Measurements from ENCODE around the gene NOTCH2.

The NOTCH2 gene

GRCh38 chr1:119906927-119907652, 162.4 kb downstream of the NOTCH2 start:
- no peak for DNase-seq (ENCODE audit: low read depth)

- DNase-seq (ENCODE audit: low read depth): no peak
Measured at GRCh38 chr1:119903443-119903835, 166.0 kb downstream of the NOTCH2 start.

- no peak for DNase-seq (ENCODE audit: low read depth)
Measured at GRCh38 chr1:119902775-119903442, 166.6 kb downstream of the NOTCH2 start.

DNA sequence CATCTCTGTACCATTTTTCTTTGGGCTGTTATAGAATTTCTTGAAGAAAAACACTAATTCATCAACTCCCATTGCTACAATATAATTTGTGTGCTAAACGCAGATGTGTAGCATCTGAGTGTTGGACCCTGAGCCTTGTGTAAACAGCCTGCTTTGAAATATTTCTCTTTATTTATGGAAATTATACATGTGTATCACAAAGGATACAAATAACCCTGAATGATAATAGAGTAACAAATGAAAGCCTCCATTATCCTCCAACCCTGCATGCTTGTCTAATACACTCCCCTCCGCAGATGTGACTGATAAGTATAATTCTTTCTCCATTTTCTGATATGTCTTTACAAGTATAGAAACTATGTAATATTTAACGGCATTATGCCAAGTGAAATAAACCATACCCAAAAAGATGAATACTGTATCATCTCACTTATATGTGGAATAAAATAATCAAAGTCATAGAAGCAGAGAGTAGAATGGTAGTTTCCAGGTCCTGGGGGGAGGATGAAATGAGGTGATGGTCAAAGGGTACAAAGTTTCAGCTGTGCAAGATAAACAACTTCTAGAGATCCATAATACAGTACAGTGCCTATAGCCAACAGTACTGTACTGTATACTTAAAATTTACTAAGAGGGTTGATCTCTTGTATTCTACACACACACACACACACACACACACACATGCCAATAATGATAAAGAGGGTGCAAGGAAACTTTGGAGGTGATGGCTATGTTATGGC, 170.3 kb downstream of the NOTCH2 start:
- DNase-seq (ENCODE audit: low read depth): no peak

- DNase-seq (ENCODE audit: low read depth): no peak
Measured at GRCh38 chr1:119898530-119898929, 170.9 kb downstream of the NOTCH2 start.

GRCh38 chr1:119896303-119896702, 173.2 kb downstream of the NOTCH2 start, which contains the start of gene ADAM30:
ADAM30 (minus strand) TSS chr1:119896515; CDS start chr1:119896336, 179 bp downstream.
- no peak for DNase-seq (ENCODE audit: low read depth)

DNA sequence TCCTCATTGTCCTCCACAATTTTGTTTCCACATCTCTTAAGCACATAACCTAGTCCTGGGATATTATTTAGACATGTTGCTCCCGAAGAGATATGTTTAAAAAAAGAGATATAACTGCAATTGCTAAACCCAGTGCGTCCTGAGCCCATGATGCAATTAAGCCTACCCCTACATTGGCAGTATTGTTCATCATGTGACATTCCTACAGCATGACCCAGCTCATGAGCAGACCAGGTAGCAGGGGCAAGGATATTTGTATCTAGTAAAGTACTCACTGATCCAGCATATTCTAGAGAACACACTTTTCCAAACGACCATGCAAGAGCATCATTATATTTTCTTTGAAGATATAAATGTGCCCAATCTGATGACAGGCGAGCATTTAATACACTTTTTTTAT, 174.4 kb downstream of the NOTCH2 start:
- no peak for DNase-seq (ENCODE audit: low read depth)

DNA sequence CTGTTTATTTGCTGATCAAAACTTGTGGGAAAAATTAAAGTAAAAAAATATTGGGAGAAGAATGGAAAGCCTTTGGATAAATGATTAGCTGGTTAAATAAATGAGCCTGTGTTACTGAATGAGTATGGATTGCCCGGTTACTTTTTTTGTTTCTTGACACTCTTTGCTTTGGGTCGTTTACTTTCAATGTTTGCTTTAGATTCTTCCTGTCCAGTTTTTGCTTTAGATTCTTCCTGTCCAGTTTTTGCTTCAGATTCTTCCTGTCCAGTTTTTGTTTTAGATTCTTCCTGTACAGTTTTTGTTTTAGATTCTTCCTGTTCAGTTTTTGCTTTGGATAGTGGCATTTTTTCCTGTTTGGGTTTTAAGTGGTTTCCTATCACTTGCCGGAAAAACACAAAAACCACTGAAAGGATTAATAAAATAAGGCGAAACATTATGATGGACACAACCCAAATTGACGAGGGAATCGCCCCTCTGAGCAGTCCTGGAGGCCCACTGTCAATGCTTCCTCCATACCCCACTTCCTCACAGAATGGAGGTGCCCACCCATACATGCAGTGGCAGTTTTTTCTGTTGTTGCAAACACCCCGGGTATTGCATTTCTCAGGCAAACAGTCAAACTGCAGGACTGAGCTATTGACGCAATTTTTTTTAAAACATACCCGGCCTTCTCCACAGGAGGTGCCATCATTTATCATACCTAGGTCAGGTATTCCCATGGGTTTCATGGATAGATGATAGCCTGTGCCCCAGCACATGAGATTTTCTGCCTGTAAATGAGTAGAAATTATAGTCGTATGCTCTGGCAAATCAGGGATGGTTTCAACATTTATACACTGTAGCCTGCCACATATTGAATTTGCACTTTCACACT, 175.4 kb downstream of the NOTCH2 start:
- DNase-seq (ENCODE audit: low read depth): no peak

DNA sequence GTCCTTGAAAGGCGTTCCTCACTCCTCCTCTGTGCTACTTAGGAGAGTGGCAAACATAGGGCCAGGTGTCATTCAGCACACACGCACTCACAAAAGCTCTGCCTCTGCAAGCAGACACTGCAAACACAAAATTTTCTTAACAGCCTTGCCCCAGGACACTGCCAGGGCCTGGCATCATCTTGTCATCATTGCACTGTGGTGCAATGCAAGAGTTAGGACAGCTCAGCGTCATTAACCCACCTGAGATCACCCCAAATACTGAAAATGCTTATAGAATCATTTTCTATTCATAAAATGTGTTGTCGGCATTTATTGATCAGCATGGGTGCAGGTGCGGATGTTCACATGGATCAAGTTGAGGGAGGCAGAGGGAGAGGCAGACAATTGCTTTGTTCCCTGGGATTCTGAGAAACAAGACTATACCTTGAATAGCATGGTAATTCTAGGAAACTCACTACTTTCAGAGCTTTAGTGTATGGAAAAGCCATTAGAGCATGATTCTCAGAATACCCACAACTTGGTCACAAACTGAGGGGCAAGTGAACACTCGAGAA, 176.1 kb downstream of the NOTCH2 start:
- DNase-seq (ENCODE audit: low read depth): no peak

- no peak for DNase-seq (ENCODE audit: low read depth)
Measured at GRCh38 chr1:119891386-119891785, 178.1 kb downstream of the NOTCH2 start.

DNA sequence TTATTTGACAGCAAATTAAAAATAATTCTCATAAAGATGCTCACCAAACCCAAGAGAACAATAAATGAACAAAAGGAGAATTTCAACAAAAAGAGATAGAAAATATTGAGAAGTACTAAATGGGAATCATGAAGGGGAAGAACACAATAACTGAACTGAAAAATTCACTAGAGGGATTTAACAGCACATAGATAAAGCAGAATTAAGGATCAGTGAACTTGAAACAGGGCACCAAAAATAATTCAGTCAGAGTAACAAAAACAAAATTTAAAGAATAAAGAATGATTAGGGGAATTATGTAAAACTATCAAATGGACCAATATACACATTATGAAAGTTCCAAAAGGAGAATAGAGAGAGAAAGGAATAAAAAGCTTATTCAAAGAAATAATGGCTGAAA, 181.0 kb downstream of the NOTCH2 start:
- no peak for DNase-seq (ENCODE audit: low read depth)

DNA sequence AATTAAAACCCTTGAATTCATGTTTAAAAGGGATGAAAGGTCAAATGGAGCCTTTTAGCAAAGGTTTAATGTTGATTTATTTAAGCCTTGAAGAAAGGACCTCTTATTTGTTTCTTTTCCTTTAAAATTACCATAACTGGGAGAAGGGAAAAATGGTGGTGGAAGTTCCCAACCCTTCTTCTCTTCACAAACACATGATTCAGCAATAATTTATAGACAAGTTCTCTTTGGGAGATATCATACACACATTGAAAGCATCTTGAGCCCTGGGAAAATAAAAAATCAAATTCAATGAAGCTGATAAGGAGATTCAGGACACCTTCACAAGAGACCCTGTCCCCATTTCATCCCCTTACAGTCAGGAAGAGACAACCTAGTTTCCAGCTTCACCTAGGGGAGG, 182.0 kb downstream of the NOTCH2 start:
- DNase-seq (ENCODE audit: low read depth): no peak

DNA sequence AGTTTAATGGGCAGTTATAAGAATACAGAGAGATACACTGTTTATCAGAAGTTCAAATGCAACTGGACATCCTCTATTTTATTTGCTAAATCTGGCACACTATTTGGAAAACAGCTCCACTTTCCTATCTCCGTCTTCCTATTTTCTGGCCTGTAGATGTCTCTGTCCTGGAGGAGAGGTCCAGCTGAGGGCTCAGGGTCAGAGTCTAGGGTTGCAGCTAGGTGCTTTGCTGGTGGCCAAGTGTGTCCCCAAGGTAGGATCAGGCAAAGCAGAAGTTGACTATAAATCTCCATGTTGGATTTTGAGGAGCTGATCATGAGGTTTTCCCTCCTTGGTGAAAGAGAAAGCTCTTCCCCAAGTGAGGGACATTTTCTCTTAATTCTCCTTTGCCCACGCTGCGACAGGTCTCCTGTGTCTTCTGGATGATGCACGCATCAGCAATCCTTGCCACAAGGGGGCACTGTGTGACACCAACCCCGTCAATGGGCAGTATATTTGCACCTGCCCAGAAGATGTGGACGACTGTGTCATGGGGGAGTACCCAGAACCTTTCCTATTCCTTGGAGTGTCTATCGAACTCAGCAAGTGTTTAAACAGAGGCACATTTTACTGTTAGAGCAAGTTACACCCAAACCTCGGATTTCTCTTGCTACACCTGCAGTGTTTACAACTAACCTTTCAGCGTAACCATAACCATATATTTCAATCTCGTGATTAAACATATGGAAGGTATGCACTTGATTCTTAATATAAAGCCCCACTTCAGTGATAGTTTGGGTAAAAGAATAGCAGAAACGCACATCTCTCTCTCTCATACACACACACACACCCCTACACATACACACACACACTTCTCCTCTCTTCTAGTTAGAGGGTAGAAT, 183.3 kb downstream of the NOTCH2 start:
- peak; percentile 19 for DNase-seq (ENCODE audit: low read depth)

DNA sequence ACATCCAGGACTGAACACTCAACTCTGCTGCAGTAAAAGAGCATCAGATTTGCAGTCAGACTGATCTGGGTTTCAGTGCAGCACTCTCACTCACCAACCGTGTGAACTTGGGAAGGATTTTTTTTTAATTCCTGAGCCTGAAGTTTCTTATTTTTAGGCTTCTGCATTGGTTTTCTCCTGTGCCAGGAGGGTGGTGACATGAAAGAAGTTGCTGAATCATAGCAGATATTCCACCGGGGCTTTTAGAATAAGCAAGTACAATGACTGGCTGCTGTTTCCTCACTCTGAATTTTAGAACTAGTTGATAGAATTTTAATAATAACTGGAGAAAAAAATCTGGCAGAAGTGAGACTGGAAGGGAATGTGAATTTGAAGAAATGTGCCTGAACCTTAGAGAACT, 184.8 kb downstream of the NOTCH2 start:
- DNase-seq (ENCODE audit: low read depth): no peak

- no peak for DNase-seq (ENCODE audit: low read depth)
Measured at GRCh38 chr1:119883826-119884225, 185.6 kb downstream of the NOTCH2 start.

DNA sequence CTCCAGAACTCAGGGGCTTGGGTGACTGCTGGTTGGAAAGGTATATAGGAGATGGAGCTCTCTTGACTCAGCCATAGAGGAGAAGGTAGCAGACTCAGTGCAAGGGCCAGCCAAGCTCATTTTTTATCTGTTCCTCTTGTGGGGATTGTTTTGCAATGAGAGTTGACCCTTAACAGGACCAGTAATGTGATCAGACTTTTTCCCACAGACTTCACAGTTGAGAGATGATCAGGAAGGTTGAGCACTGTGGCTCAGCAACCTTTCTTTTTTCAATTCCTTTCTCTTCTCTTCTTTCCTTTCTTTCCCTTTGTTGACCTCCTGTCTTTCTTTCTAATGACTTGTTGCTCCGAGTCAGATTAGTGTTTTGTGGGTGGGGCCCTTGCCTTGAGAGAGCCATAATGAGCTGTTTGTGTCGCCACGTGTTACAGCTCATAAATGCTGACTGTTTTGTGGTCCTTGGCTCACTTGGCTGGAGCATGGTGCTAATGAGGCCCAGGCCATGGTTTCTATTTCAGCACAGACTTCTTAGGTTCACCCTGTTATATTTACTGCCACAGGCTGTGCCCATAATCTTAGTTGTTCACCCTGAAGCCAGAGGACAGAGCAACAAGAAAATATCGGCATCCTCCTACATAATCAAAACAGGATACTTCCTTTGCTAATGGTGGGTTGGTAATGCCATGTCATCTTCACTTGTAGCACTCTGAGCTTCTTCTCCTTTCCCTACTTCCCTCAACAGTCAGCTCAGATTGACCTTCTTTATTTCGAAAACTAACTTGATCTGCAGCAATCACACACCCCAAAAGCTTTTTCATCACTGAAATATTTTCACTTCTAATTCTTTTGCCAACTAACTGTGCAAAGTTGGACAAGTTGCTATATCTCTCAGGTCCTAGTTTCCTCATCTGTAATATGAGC, 187.1 kb downstream of the NOTCH2 start:
- no peak for DNase-seq (ENCODE audit: low read depth)

DNA sequence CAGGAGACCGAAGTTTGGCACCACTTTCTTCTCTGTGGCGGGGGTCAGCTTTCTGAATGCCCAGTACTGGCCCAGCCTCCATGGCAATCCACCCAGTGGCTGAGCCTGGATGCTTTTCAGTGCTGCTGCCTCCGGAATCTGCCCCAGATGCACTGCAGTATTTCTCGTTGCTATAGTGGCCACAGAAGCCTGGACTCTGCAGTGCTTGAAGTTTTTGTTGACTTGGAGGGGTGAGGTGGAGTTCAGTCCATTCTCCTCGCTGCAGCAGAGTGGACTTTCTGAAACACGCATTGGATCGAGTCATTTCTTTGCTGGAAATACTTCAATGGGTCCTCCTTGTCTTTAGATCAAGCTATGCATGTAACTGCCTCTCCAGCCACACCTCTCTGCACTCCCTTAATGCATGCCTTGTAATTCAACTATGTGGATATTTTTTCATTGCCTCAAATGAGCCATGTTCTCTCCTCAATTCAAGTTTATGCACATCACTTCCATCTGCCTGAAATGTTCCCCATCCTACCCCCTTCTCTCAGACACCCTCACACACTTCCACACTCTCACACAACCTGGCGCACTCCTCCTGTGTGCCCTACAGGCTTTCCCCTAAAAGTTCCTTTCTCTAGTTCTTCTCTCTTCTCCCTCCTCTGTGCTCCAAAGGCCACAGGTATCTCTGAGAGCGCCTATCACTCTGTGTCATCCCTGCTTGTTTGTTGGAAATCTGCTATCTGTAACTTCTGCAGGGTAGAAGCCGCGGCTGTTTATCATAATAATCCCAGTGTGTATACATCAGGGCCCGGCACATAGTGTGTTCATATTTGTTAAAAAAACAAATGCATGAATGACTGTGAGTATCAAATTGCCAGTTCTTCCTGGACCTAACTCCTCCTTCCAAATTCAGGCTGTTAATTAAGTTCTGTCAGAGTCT, 189.7 kb downstream of the NOTCH2 start:
- DNase-seq (ENCODE audit: low read depth): no peak

GRCh38 chr1:119878171-119878570, 191.3 kb downstream of the NOTCH2 start:
- no peak for DNase-seq (ENCODE audit: low read depth)
